Mucosa of gallbladder (tissue), 1 donor: ENCODE data around the gene SPOCK1. TPM values are rescaled to one million over a fixed set of nuclear protein-coding genes. Genes with fewer than 3 reads are reported as not detected.
A peak's percentile ranks its signal among the peaks of the same experiment; 100 is the strongest.

Source experiments
- DNase-seq: peaks from one replicate; pipeline ENCODE4 v3.0.0-alpha.2; 2020; ENCODE audit warnings: low spot score
- total RNA-seq: library from RNA; stranded (reverse); gene quantifications from one replicate; pipeline ENCODE4 v1.2.1, GENCODE V29; 2021
- donor health status: DM: no; HTN: no; CAD: no.

SPOCK1 gene
- total RNA-seq, 1 donor from 2014 or later, result 13.6 TPM

DNA sequence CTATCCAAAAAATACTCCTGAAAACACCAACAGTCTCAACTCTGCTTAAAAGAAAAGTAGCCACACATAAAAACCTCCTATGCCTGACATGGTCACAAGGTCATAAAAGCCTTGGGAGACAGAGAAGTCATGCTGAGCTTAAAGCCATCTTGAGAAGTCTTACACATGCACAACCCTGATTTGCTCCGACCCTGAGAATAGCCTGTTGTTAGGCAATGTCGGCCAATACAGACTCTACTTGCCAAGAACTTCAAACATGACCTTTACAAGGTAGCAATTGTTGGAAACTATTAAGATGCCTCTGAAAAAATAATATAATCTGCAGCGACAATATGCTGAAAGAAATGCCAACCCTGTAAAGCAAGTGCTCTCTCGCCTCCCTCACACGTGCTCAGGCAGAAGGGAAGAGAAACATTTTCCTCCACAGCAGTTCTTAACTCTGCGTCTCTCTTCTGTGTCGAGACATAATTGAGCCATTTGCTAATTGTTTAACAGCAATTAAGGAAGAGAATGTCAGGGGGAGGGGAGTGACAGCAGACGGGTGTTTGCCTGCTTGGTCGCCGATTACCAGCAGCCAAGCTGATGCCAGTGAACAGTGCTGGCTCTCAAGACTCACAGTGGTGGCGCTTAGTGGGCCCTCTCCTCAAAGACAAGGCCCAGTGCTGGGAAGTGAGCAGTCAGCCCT is 393.6 kb downstream of the SPOCK1 start:
- no peak for DNase-seq

DNA sequence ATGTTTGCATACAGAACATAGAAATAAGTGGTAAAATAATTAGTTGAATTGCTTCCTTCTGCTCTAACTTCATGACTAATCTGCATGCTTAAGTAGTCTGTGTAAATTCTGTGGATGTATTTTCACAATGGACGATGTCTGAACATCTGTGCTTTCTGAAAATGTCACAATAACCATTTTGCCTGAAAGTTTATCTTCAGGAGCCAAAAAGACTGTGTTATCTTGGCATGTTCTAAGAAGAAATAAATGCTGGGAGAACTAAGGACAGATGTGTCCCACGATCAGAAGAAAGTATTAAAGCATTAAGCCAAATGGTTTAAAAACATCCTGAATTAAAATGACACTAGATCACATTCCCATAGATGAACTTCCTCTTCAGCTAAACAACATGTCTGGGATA is 397.6 kb downstream of the SPOCK1 start:
- no peak for DNase-seq

DNA sequence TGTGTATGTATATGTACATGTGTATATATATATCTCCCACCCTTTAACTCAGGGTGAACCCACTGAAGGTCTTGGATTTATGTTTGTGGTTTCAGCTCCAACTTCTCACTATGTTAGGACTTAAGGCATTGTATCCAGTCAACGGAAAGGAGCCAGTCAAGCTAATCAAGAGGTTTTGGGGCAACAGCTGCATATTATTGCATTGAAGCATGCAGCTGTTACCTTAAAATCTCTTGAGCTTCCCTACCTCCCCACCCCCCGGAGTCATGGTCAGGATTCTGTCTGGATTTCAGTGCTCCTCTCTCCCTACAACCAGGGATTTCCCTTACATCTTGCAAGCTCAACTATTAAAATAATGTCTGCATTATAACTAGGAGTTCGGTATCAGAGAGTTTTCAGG is 399.5 kb downstream of the SPOCK1 start:
- no peak for DNase-seq

DNA sequence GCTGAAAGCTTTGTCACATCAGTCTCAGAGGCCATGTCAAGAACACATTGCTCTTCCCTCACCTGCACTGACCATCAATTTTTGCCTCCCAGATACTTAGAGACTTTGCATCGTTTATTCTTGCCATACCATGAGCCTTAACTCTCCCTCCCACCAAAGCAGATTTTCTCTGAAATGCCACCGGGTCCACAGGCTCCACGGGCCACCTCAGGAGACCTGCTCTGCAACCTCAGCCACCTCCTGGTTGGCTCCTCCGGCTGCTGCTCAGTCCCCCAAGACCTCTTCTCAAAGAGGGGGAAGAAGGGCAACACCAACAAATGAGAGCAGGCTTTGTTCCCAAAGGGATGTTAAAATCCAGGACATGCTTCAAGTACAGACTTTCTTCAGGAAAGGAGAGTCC is 400.5 kb downstream of the SPOCK1 start:
- no peak for DNase-seq

DNA sequence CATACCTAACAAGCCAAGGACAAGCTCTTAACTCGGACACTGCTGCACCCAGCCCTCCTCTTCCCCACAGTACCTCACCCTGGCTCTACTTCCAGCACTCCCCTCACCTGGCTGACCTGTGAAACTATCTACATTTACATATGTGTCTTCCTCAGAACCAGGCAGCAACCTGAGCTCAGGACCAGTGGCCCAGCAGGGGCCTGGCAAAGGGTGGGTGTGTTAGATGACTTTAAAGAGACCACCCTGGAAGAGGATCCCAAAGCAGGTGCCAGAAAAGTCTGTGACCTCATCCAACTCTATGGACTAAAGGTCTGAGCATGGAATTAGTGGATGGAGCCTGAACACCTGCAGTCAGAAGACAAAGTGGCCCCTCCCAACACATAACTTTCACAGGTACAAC is 400.9 kb downstream of the SPOCK1 start:
- no peak for DNase-seq

DNA sequence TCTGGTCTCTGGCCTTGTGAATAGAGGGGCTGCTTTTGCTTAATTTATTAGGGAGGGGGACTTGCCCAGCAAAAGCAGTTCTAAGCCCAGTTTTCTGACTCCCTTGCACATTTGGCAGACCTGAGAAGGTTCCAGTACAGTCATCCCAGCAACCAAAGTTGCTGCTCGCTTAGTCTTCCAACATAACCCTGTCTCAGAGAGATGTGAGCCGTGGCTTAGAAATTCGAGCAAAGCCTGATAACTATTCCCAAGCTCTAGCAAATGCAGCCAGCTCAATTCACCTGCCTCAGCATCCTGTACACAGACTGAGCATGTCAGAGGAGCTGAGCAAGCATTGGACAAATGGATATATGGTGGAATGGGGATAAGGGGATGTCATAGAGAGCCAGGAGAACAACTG is 401.9 kb downstream of the SPOCK1 start:
- DNase-seq, result no peak

DNA sequence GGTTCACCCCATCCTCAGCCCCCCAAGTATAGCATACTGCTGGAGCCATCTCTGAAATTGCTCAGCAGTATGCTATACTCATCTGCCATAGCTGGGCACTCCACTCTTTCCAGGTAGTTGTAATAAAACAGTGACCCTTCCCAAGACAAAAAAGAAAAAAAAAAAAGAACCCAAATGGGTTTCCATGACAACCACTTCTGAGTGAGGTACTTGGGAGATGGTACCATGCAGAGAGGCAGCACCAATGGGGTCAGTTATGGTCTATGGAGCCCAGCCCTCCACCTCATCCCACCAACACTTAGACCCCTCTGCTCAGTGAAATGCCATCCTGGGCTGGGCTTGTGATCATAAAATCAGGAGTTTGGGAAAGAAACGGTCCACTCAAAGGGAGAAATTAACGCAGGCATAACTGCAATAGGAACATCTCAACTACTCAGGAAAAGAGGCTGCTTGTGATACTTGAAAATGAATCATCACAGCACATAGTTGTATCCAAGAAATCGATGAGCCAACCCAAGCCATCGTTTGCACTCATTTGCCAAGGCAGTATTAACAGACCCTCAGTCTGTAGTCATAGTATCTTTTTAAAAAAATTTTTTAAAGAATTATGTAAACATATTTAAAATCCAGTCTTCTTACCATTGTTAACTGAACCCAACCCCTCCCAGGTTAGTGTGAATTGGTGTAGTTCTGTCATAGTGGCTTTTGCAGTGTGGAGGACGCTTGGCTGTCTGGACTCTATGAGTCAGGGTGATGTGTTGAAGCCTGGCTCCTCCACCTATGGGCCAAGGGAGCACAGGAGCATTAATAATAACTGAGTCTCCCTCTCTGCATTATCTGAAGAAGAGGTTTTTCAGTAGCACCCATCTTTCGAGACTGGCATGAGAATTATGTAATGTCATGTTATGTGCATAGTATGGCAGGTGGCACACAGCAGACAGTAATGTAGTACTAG is 402.7 kb downstream of the SPOCK1 start:
- DNase-seq, result no peak

DNA sequence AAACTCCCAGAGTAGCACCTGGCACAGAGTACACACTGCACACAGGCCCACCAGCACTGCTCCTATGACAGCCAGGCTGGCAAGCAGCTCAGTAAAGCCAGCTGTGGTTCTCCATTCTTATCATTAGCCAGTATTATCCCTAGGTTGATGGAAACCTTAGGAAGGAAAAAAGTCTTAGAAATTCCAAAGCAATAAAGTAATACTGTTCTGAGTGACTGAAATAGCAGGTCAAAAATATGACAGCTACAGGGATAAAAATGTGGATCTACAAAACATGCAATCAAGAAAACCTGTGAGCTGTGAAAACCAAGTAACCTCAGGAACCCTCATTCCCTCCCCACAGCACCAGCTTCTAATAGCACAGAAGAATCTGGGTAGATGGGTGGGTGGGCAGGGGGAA is 403.5 kb downstream of the SPOCK1 start:
- no peak for DNase-seq

DNA sequence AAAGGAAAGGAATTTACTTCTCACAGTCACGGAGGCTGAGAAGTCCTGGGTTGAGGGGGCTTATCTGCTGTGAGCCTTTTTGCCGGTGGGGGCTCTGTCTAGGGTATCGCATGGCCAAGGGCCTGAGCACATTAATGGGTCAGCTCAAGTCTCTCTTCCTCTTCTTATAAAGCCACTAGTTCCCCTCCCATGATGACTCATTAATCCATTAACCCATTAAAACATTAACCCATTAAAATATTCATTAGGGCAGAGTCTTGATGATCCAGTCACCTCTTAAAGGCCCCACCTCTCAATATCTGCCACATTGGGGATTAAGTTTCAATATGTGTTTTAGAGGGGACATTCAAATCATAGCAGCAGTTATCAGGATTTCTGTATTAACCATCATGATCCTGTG is 406.3 kb downstream of the SPOCK1 start:
- no peak for DNase-seq

DNA sequence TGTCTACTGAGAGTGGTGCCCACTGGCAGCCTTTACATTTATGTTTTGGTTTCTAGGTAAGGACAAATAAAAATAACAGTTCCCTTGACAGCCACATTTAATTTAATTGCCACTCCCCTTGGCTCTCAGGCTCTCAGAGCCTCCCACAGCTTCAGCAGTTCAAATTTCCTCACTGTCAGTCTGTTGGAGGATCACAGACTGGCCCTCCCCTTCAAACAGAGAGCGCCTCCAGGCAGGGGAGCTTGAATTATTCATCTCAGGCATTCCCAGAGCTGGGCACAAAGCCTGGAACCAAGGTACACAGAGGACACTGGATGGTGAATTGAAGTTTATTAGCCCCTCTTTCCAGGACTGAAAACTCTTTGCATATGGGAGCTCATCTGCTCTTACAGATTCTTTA is 407.7 kb downstream of the SPOCK1 start:
- DNase-seq, result no peak

DNA sequence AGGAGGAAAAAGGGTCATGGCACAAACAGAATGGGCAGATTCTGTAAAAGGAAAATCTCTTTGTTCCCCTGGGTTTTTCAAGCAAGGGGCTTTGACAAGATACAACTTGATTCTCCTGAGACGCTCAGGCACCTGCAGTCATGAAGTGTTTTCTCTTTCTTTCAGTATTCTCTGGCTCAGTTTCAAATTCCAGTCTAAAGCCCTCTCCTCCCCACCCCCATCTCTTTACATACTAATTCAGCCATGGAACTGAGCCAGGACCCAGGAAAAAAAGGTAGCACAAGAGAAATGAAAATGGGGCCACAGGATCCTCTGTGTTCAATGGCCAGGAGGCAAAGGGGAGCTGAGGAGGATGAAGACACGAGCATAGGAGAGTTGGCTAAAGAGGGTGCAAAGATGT is 408.4 kb downstream of the SPOCK1 start:
- DNase-seq, result no peak

DNA sequence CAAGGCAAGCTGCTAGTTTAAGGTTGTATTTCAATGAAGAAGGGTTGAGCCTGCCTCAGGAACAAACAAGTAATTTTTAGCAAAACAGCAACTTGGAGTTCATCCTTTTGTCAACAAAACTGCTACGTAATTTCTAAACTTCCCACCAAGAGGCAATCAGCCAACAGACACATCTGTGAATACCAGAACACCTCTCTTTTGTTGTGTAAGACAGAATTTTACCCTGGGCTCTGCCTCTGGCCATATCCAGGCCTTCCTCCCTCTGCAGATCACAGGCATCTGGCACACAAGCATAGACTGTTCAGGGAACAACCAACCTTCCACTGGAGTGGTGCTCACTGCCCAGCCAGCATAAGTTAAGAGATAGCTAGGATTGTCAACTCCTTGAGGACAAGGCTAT is 409.0 kb downstream of the SPOCK1 start:
- DNase-seq, result no peak

DNA sequence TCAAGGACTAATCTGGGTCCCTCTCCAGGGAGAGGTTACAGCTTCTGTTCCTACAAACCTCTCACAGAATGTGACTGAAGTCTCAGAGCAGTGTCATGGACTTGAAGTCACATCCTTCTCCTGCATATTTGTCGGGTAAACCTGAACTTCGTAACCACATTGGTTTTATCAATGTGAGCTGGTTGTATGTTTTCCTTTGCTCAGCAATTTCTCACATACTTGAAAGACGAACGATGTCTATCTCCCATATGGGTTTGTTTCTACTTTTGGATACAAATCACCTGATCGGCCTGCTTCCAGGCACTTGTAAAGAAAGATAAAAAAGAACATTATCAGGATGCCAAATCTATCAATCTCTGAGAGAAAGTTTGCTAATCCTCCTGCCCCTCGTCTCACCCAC is 411.0 kb downstream of the SPOCK1 start:
- DNase-seq, result no peak

DNA sequence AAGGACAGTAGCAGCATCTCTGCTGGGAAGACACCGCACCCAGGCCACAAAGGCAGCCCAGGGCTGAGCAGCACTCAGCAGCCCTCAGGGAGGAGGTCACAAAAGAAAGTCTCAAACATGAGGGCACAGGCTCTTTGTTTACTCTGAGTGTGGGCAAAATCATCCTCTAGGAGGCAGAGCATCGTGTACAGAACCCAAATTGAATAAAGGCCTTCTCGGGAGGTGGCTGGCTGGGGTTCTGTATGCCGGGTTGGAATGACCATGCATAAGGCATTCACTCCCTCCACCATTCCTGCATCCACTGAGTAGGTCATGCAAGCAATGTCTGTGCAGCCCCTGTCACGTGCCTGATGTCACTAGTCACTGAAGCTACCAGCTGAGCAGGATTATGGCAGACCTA is 412.8 kb downstream of the SPOCK1 start:
- DNase-seq, result no peak

DNA sequence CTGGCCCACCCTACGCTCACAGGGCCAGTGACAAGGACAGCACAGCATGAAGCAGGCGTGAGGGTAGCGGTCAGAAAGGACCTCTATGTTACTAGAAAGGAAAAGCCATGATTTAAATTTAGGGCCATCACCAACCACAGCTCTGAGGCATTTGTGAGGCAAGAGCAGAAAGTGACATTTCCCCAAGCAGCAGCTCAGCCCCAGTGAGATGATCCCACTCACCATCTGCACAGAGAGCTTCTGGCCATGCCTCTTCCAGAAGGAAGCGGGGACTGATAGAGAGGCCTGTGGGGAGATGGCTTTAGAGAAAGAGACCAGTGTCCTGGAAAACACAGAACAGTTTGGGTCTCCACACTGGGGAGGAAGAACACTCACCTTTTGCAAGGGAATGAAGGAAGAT is 413.9 kb downstream of the SPOCK1 start:
- DNase-seq, result no peak

DNA sequence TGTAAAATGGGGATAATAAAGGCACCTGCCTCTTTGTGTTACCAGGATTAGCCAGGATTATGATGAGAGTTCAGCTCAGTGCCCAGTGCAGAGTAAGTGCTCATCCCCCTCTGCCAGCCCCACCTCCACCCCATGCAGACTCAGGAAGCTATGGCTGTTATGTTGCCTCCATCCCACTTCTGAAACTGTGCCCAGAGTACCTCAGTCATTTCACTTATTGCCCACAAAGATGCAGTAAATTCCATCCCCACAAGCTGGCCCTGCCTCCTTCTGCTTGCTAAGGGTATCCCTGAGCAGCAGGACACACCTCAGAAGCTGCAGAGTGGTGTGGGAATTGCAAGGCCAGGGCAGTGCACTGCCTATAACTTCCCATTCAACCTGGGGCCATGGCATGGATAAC is 415.1 kb downstream of the SPOCK1 start:
- no peak for DNase-seq

DNA sequence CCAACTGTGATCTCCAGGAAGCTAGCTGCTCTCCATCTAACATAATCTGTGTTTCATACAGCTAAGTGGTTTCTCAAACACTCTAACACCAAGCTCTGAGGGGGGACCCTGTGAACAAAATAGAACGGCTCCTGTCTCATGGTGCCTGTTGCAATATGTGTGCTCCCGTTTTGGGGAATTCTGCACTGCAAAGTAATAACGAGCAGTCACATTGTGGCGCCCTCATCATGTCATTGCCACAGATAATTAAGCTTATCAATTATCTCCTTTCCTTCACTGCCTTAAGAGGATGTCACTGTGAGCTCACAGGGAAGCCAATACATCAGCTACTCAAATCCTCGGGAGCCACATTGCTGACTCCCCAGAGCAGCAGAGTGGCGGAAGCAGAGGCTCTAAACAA is 416.2 kb downstream of the SPOCK1 start:
- DNase-seq, result no peak

DNA sequence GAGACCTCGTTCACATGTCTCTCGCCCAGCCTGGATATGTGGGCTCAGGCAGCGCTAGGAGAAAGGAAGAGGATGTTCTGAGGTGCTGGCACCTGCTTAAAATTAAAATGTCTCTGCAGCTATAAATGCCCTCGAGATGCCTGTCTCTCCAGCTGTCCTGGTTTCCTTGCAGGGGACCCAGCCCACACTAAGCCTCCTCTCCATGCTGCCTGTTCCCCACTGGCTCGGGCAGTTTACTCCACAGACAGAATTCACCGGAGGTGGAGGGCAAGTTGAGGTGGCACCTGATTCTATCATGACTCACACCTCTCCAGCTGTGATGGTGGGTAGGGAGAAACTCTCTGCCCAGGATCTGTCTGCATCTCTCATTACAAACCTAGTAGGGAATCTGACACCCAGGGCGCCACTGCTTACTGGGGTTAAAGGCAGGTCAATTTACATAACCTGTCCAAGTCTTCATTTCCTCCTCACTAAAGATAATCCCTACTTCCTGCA is 420.9 kb downstream of the SPOCK1 start:
- peak; percentile 21 for DNase-seq

DNA sequence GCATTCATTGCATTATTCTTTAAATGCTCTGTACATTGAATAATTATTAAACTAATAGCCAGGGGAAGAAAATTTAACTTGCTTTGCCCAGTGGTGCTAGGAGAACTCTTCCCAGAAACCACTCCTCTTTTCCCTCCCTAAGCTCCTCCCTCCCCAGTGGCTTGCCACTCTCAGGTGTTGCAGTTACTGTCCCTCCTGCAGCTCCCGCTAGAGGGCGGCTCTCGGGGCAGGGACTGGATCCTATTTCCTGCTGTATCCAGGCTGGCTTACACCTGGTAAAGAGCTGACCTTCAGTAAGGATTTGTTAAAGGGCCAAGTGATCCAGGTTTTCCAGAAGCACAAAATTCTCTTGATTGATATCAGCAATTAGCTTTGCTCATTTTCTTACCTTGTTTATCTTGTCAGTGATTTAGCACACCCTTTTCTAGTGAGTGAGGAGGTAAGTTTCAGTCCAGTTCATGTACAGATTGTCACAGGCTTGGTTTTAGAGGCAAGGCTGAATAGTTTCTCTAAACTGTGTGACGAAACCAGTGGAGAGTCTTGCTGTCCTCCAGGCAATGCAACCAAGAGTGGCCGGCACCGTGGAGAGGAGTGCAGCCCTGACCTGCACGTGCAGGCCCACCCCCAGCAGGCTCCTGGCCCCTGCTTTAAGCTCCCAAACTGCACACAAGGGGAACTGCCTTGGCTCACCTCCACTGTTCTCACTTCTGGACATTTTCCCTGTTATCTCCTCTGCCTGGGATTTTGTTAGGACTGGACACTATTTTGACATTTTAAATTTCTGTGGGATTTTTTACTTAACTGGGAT is 423.8 kb downstream of the SPOCK1 start:
- DNase-seq, result peak; percentile 80

DNA sequence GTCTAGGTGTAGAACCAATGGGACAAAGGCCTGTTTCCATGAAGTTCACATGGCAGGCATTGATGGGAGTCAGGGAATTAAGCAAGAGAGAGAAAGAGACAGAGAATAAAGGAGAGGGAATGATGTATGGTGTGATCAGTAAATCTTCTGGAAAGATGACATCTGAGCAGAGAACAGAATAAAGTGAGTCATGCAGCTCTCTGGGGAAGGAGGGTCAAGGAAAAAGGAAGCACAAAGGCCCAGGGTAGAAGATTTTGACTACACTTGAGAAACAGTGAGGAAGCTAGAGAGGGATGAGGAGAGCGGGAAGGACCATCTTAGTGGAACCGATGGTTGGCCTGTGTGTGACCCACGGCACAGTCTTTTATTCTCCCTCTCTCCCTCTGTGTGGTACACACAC is 425.9 kb downstream of the SPOCK1 start:
- DNase-seq, result no peak

DNA sequence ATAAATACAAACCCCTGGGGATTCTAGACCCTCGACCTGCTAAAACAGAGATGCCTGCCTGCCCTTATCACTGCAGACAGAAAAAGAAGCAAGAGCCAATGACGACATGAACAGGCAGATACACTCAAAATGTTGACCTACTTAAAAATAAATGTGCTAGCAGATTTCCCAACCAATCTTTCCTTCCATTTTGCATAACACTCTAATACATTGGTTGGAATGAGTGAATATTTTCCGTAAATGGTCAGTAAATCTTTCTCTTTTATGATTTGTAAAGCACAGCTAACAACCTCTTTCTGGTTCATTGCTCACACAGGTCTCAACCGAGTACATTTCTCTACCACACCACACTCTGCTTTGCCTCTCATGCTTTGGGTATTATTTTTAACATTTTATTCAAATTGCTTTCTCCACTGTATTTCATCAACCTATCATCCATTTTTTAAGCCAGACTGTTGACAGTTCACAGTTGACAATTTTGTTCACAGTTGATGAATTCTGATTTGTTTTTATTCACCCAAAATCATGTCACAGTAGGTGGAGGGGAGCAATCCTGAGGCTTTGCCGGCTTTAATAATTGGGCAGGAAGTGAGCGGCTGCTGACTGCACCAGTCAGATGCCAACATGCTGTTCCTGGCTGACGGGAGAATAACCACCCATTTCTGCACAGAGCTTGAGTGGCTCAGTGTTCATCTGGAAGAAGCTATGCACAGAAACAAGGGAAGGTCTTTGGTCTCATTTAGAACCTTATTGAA is 426.6 kb downstream of the SPOCK1 start:
- peak; percentile 16 for DNase-seq
